ENCODE results near the gene ATRNL1.

The ATRNL1 gene

GRCh38 chr10:115883372-115883771 is 790.2 kb downstream of the ATRNL1 start:
- no peak overlapping the region for H2AFZ ChIP-seq
- H3K4me2 ChIP-seq (ENCODE audit: low read length) = no peak overlapping the region
- H3K4me3 ChIP-seq (ENCODE audit: low read depth, low read length) = no peak overlapping the region
- H3K9me3 ChIP-seq (ENCODE audit: control insufficient read depth, low read length) = no peaks in the 10 kb centered on the region
- no peak overlapping the region for H3K9ac ChIP-seq
- no peak overlapping the region for H3K27ac ChIP-seq
- H3K36me3 ChIP-seq (ENCODE audit: control insufficient read depth, insufficient read depth, low read length) = no peaks in the 10 kb centered on the region
- H3K79me2 ChIP-seq = no peaks in the 10 kb centered on the region
- no peak for TF ChIP-seq CTCF (IDR thresholded peaks at IDR 0.05)
- no peaks in the 10 kb centered on the region for H3K27me3 ChIP-seq (ENCODE audit: control insufficient read depth, insufficient read depth, low read length)
- H3K4me1 ChIP-seq = no peaks in the 10 kb centered on the region

GRCh38 chr10:115884331-115884730 is 791.2 kb downstream of the ATRNL1 start:
- Histone ChIP-seq H3K4me3 (ENCODE audit: low read depth, low read length) (no peak overlapping the region), H3K9me3 (ENCODE audit: control insufficient read depth, low read length) (no peaks in the 10 kb centered on the region), H3K9ac (no peak overlapping the region), H2AFZ (no peak overlapping the region), H3K4me1 (no peaks in the 10 kb centered on the region), H3K27me3 (ENCODE audit: control insufficient read depth, insufficient read depth, low read length) (no peaks in the 10 kb centered on the region), H3K4me2 (ENCODE audit: low read length) (no peak overlapping the region), H3K27ac (no peak overlapping the region), H3K36me3 (ENCODE audit: control insufficient read depth, insufficient read depth, low read length) (no peaks in the 10 kb centered on the region), H3K79me2 (no peaks in the 10 kb centered on the region)
- no peak for TF ChIP-seq CTCF (IDR thresholded peaks at IDR 0.05)

- Histone ChIP-seq H3K36me3 (ENCODE audit: control insufficient read depth, insufficient read depth, low read length) (no peaks in the 10 kb centered on the region), H3K9me3 (ENCODE audit: control insufficient read depth, low read length) (no peaks in the 10 kb centered on the region), H3K79me2 (no peaks in the 10 kb centered on the region), H3K9ac (no peak overlapping the region), H3K4me3 (ENCODE audit: low read depth, low read length) (no peak overlapping the region), H3K4me1 (no peaks in the 10 kb centered on the region), H3K4me2 (ENCODE audit: low read length) (no peak overlapping the region), H3K27ac (no peak overlapping the region), H2AFZ (no peak overlapping the region), H3K27me3 (ENCODE audit: control insufficient read depth, insufficient read depth, low read length) (no peaks in the 10 kb centered on the region)
- TF ChIP-seq CTCF (IDR thresholded peaks at IDR 0.05) = no peak
Observed at GRCh38 chr10:115895166-115895565, 802.0 kb downstream of the ATRNL1 start.

GRCh38 chr10:115898242-115898641 is 805.1 kb downstream of the ATRNL1 start:
- Histone ChIP-seq H3K36me3 (ENCODE audit: control insufficient read depth, insufficient read depth, low read length) (no peaks in the 10 kb centered on the region), H3K4me1 (no peaks in the 10 kb centered on the region), H3K79me2 (no peaks in the 10 kb centered on the region), H3K4me2 (ENCODE audit: low read length) (no peak overlapping the region), H3K4me3 (ENCODE audit: low read depth, low read length) (no peak overlapping the region), H3K27ac (no peak overlapping the region), H3K9ac (no peak overlapping the region), H3K27me3 (ENCODE audit: control insufficient read depth, insufficient read depth, low read length) (no peaks in the 10 kb centered on the region), H3K9me3 (ENCODE audit: control insufficient read depth, low read length) (no peaks in the 10 kb centered on the region), H2AFZ (no peak overlapping the region)
- no peak for TF ChIP-seq CTCF (IDR thresholded peaks at IDR 0.05)

- Histone ChIP-seq H3K27ac (no peak overlapping the region), H3K4me3 (ENCODE audit: low read depth, low read length) (no peak overlapping the region), H3K79me2 (no peaks in the 10 kb centered on the region), H3K36me3 (ENCODE audit: control insufficient read depth, insufficient read depth, low read length) (no peaks in the 10 kb centered on the region), H2AFZ (no peak overlapping the region), H3K9me3 (ENCODE audit: control insufficient read depth, low read length) (no peaks in the 10 kb centered on the region), H3K4me2 (ENCODE audit: low read length) (no peak overlapping the region), H3K9ac (no peak overlapping the region), H3K4me1 (no peaks in the 10 kb centered on the region), H3K27me3 (ENCODE audit: control insufficient read depth, insufficient read depth, low read length) (no peaks in the 10 kb centered on the region)
- no peak for TF ChIP-seq CTCF (IDR thresholded peaks at IDR 0.05)
Observed at GRCh38 chr10:115902596-115902995, 809.4 kb downstream of the ATRNL1 start.

Data from parathyroid adenoma (tissue), 2 donors.